GM19023 (cell line): Measurements from ENCODE around the gene UBA3.

Experiments used
- ATAC-seq: cut with Tn5 transposase; IDR thresholded peaks from one replicate; pipeline ENCODE4 v1.9.1; 2021; ENCODE audit warnings: mild to moderate bottlenecking, moderate library complexity; ENCODE audit not compliant: unreplicated experiment

The UBA3 gene

GRCh38 chr3:69080233-69080920 is at the start of gene UBA3:
TSS of gene UBA3 (minus strand) at chr3:69080365. CDS start at chr3:69080353, 12 bp downstream.
- peak; percentile 50 for ATAC-seq

- ATAC-seq = no peak
Observed at GRCh38 chr3:69129531-69129930, 49.4 kb upstream of the UBA3 start.

GRCh38 chr3:69128509-69128908 is 48.3 kb upstream of the UBA3 start:
- ATAC-seq = no peak

- ATAC-seq = no peak
Observed at GRCh38 chr3:69126999-69127398, 46.8 kb upstream of the UBA3 start.

- no peak for ATAC-seq
Observed at GRCh38 chr3:69126216-69126615, 46.1 kb upstream of the UBA3 start.

GRCh38 chr3:69122403-69122802 is 42.2 kb upstream of the UBA3 start, which contains the start of gene LMOD3:
TSS of gene LMOD3 (minus strand) at chr3:69122595. CDS start at chr3:69122386, 209 bp downstream.
- no peak for ATAC-seq

GRCh38 chr3:69121950-69122349 is 41.8 kb upstream of the UBA3 start:
- no peak for ATAC-seq

GRCh38 chr3:69121513-69121912 is 41.3 kb upstream of the UBA3 start:
- no peak for ATAC-seq

- peak; percentile 78 for ATAC-seq
Observed at GRCh38 chr3:69120879-69121464, 40.8 kb upstream of the UBA3 start.

GRCh38 chr3:69119681-69120080 is 39.5 kb upstream of the UBA3 start:
- no peak for ATAC-seq

GRCh38 chr3:69119138-69119537 is 39.0 kb upstream of the UBA3 start:
- ATAC-seq = no peak

GRCh38 chr3:69118555-69118954 is 38.4 kb upstream of the UBA3 start:
- no peak for ATAC-seq

GRCh38 chr3:69116897-69117296 is 36.7 kb upstream of the UBA3 start:
- ATAC-seq = no peak

- ATAC-seq = no peak
Observed at GRCh38 chr3:69116162-69116561, 36.0 kb upstream of the UBA3 start.

GRCh38 chr3:69115731-69116130 is 35.6 kb upstream of the UBA3 start:
- no peak for ATAC-seq

- no peak for ATAC-seq
Observed at GRCh38 chr3:69113536-69113935, 33.4 kb upstream of the UBA3 start.

- no peak for ATAC-seq
Observed at GRCh38 chr3:69110941-69111546, 30.9 kb upstream of the UBA3 start.

GRCh38 chr3:69108811-69109210 is 28.6 kb upstream of the UBA3 start:
- no peak for ATAC-seq

GRCh38 chr3:69107841-69108240 is 27.7 kb upstream of the UBA3 start:
- no peak for ATAC-seq

- ATAC-seq = no peak
Observed at GRCh38 chr3:69105320-69105719, 25.2 kb upstream of the UBA3 start.

GRCh38 chr3:69104586-69104985 is 24.4 kb upstream of the UBA3 start:
- no peak for ATAC-seq

GRCh38 chr3:69103123-69103522 is 23.0 kb upstream of the UBA3 start:
- ATAC-seq = no peak
